Right renal pelvis (tissue), 4 donors: ENCODE data around the gene PLXND1. TPM values are rescaled to one million over a fixed set of nuclear protein-coding genes. Genes with fewer than 3 reads are reported as not detected.
A peak's percentile ranks its signal among the peaks of the same experiment; 100 is the strongest.
"Not testable (repeated sequence)": the region's sequence is repeated elsewhere in the genome, so short reads cannot be mapped to it uniquely, and the experiment has no call there.

Experiments used
- DNase-seq, 4 donors: peaks; one replicate each; pipeline ENCODE4 v3.0.0-alpha.2; 2013; ENCODE audit warnings: low read depth in 4 of 4, low spot score in 3 of 4, missing footprints in 1 of 4
- polyA plus RNA-seq, 4 donors: library from polyadenylated mRNA; unstranded; fragments of 120-200 nt; gene quantifications; one replicate each; pipeline ENCODE4 v1.2.1, GENCODE V29; 2013; ENCODE audit not compliant: insufficient read length in 4 of 4

The PLXND1 gene, protein sequence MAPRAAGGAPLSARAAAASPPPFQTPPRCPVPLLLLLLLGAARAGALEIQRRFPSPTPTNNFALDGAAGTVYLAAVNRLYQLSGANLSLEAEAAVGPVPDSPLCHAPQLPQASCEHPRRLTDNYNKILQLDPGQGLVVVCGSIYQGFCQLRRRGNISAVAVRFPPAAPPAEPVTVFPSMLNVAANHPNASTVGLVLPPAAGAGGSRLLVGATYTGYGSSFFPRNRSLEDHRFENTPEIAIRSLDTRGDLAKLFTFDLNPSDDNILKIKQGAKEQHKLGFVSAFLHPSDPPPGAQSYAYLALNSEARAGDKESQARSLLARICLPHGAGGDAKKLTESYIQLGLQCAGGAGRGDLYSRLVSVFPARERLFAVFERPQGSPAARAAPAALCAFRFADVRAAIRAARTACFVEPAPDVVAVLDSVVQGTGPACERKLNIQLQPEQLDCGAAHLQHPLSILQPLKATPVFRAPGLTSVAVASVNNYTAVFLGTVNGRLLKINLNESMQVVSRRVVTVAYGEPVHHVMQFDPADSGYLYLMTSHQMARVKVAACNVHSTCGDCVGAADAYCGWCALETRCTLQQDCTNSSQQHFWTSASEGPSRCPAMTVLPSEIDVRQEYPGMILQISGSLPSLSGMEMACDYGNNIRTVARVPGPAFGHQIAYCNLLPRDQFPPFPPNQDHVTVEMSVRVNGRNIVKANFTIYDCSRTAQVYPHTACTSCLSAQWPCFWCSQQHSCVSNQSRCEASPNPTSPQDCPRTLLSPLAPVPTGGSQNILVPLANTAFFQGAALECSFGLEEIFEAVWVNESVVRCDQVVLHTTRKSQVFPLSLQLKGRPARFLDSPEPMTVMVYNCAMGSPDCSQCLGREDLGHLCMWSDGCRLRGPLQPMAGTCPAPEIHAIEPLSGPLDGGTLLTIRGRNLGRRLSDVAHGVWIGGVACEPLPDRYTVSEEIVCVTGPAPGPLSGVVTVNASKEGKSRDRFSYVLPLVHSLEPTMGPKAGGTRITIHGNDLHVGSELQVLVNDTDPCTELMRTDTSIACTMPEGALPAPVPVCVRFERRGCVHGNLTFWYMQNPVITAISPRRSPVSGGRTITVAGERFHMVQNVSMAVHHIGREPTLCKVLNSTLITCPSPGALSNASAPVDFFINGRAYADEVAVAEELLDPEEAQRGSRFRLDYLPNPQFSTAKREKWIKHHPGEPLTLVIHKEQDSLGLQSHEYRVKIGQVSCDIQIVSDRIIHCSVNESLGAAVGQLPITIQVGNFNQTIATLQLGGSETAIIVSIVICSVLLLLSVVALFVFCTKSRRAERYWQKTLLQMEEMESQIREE (N-terminal part only)
- polyA plus RNA-seq: 100 to 1,000 TPM; 119 to 164 (median 138) TPM

DNA sequence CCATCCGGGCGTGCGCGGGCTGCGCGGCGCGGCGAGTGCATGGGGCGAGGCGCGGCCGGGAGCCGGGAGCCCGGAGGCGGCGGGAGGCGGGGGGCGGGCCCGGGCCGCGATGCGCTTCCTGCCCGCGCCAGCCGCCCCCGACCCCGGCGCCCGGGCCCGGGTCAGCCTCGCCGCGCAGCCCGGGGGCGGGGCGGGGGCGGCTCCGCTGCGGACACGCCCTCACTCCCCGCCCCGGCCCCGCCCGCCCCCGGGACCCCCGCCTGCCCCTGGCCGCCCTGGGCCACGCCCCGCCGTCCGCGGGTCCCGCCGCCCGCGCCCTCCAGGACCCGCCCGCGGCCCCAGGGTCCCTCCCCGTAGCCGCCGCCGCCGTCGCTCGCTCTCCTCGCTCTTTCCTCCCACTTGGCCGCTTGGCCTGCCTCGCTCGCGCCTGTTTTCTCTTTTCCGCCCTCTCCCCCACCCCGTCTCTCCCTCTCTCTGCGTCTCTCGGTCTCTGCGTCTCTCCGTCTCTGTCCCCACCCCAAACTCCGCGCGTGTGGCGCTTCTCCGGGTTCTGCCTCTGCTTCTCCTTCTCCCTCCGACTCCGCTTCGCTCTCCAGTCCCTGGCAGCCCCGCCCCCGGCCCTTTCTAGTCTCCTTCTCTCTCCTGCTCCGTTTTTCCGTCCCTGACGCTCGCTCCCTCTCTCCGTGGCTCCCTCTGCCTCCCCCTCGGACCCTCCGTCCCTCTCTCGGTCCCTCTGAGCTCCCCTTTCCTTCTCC lies at the start of gene PLXND1:
TSS of gene PLXND1 (minus strand) at position 41 of the 755 bp plus-strand sequence. CDS start at position 4, 37 bp downstream.
- no peak for DNase-seq

DNA sequence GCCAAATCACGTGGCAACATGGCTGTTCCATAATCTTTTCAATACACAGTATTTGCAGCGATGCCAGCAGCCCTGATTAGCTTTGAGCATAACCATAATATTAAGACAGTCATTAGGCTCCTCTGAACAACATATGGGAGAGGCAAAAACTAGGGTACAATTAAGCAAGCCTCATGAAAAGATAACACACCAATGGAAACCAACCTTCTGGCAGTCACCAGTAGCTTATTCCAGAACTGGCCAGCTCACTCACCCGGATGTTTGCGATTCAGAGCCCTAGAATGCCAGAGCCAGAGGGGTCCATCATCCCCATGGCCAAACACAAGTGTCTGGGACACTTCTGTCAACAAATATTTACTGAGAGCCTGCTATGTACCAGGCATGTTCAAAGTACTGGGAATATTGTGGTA lies 48.8 kb upstream of the PLXND1 start:
- DNase-seq: no peak

DNA sequence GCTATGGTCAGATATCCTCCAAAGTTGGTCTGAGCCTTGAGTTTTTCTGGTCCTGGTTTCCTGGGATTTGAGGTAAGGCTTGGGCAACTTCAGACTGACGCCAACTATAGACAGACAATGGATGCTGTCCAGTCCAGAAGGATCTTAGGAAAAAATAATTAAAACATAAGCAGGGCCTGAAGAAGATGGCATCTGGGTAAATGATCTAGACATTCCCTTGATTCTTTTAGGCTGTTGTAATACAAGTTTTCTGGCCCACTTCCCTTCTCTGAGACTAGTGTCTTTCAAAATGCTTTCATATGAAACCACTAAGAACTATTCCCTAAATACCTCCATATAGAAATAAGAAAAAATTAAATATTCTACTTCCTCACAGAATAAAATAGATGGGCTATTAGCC lies 47.7 kb upstream of the PLXND1 start:
- no peak for DNase-seq

DNA sequence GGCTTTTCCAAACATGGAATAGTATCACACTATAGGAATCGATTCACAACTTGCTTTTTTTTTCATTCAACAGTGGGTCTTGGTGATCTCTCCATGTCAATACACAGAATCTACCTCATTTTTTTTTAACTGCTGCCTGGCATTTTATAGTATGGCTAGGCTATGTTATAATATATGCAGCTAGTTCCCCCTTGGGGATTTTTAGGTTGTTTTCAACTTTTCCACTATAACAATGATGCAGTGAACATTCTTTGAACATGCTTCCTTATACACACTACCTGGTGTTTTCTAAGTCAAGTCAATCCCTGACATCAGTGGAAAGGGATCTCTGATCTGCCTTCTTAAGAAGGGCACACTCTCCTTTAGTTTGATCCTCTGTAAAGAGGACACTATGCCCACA lies 46.5 kb upstream of the PLXND1 start:
- DNase-seq: no peak

DNA sequence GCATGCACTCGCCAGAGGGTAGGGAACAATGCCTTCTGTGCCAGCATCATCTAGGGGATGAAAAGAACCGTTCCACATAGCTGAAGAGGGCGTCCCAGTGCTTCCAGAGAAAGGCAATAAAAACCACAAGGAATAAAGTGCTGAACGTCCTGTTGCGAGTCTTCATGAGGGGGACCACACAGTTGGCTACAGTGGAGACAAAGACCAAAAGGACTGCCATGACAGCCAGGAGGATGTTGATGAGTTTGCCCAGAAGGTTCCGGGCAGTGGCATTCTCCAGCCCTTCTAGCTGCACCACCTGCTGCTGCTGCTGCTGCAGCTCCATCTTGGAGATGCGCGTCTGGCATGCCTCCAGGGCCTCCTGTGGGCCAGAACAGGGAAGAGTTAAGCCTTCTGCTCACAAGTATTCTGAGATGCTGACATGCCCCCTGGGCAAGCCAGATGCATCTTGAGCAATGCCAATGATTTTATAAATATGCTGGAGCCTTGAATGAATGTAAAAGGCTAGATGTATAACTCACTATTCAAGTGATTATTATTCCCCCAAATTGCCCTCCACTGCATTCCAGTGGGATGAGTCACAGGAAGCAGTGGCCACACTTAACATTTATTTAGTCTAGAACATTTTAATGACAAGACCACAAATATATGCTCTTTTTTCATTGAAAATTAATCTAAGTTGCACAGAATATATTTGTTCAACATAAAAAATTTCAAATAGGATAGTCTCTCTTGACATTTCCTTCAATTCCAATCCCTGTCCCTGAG lies 45.1 kb upstream of the PLXND1 start:
- no peak for DNase-seq

DNA sequence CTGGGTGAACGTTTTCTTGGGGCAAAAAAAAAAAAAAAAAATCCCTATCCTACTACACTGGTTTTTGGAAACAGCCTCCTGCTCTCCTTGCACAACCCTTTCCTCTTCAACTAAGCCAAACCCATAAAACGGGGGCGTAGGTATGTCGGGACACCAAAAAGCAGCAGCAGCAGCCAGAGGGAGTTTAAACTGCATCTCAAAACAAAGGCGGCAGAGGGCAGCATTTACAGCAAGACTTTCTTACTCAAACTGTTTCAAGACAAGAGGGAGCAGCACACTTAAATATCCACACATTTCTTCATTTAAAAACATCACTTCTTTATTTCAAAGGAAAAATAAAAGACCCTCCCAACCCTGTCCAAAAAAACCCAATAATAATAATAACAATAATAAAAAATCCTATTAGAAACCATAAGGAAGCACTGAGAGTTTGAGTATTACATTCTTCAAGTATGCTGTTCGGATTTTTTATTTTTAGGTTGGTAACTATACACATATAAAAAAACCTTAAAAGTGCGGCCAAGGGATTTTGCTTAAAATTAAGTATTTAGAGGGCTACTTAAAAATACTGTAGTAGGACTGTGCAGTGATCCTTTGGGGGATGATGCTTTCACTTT lies 43.9 kb upstream of the PLXND1 start:
- peak in 2 of 4 donors; percentile 38 to 50 for DNase-seq

DNA sequence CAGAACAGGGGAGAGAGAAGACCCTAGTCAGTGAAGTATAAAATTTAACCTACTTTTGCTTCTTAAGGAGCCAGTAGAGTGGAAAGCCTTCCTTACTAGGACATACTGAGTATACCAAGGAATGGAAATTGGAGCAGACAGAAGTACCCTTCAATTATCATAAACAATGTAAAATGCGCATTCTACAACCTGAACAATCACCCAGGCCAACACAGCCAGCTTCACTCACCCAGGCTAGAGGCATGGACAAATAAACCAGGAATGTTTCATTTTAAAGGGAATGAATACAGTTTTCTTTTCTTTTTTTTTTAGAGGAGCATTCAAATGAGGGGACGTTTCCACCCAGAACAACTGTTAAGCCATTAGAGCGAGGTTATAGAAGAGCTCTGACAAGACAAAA lies 41.9 kb upstream of the PLXND1 start:
- no peak for DNase-seq

DNA sequence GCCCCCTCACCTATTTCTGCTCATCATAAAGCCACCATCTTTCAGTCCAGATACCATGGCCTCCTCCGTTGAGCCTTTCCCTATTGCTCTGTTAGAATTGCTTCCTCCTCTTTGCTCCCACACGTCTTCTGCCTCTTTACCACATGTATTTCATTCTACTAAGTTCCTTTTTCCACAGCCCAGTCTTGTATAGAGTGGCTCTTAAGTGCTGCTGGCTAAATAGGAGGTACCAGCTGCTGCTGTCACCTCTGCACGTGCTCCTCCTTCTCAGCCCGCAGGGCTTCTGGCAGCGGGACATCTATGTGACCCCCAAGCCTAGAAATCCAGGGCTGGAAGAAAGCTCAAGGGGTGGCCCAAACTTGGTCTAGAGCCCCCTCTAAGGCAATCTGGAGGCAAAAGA lies 38.8 kb upstream of the PLXND1 start:
- DNase-seq: no peak

DNA sequence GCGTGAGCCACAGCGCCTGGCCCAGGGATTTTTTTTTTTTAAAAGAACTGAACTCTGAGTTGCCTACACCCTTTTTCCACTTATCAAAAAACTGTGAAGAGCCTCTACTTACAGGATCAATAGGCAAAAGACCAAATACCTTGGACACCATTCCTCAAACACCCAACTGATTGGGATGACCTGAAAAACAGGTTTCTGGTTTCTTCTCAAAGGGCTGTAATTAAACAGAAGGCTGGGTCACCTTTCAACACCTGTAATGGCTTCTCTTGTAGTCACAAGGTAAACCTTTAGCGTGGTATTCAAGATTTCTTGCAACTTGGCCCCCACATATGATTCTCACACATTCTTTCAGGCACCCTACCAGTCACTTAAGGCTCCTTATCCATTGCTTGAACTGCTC lies 38.4 kb upstream of the PLXND1 start:
- DNase-seq: no peak

DNA sequence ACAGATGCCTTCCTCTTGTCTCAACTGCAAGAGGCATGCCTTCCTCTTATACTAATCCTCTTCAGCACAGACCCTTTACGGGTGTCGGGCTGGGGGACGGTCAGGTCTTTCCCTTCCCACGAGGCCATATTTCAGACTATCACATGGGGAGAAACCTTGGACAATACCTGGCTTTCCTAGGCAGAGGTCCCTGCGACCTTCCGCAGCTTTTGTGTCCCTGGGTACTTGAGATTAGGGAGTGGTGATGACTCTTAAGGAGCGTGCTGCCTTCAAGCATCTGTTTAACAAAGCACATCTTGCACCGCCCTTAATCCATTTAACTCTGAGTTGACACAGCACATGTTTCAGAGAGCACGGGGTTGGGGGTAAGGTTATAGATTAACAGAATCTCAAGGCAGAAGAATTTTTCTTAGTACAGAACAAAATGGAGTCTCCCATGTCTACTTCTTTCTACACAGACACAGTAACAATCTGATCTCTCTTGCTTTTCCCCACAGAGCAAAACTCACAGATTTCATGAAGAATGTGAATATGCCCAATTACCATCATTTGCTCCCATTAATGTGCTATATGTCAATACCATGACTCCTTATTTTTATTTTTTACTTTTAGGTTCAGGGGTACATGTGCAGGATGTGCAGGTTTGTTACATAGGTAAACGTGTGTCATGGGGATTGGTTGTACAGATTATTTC lies 35.2 kb upstream of the PLXND1 start:
- not testable (repeated sequence) for DNase-seq

DNA sequence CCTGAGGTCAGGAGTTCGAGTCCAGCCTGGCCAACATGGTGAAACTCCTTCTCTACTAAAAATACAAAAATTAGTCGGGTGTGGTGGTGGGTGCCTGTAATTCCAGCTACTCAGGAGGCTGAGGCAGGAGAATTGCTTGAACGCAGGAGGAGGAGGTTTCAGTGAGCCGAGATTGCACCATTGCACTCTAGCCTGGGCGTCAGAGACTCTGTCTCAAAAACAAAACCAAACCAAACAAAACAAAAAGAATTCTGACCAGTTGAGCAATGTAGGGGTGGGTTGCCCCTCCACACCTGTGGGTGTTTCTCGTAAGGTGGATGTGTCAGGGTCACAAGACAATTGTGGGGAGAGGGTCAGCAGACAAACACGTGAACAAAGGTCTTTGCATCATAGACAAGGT lies 34.5 kb upstream of the PLXND1 start:
- not testable (repeated sequence) for DNase-seq

DNA sequence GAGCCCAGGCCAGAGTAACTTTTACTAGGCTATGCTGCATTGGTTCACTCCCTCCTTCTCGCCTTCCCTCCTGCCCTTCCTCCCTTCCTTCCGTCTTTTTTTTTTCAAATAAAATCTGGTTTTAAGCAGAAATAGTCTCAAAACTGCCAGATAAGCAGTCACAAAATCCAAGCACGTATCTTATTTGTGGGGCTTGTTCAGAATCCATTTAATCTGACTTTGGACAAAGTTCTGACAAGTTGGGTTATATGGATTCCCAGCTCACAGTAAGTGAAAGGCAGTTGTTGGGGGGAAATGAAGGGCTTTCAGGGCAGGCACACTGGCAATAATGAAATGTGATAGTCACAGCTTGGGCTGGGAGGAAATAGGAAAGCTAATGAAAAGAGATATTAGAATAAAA lies 32.0 kb upstream of the PLXND1 start:
- no peak for DNase-seq

DNA sequence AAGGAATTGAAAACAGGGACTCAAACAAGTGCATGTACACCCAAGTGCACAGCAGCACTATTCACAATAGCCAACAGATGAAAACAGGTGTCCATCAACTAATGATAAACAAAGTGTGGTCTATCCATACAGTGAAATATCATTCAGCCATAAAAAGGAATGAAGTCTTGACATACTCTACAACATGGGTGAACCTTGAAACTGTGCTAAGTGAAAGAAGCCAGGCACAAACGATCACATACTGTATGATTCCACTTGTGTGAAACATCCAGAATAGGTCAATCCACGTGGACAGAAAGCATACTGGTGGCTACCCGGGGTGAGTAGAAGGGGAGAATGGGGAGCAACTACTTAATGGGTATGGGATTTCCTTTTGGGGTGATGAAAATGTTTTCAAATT lies 29.6 kb upstream of the PLXND1 start:
- DNase-seq: no peak

DNA sequence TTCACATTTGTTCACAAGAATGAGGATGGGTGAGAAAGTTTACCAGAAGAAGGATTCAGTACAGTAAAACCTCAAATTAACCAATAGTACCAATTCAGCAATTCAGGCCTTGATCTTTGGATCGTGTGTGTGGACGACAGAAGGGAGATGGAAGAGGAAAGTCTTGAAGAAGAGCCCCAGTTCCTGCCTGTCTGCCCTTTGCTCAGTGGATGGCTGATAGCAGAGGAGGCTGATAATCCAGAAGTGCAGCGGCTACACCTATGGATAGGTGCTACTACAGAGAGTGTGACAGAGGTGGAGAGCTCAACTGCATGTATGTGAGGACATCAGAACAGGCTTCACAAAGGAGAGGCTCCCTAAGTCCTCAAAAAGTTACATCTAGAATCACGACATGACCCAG lies 29.2 kb upstream of the PLXND1 start:
- DNase-seq: no peak

DNA sequence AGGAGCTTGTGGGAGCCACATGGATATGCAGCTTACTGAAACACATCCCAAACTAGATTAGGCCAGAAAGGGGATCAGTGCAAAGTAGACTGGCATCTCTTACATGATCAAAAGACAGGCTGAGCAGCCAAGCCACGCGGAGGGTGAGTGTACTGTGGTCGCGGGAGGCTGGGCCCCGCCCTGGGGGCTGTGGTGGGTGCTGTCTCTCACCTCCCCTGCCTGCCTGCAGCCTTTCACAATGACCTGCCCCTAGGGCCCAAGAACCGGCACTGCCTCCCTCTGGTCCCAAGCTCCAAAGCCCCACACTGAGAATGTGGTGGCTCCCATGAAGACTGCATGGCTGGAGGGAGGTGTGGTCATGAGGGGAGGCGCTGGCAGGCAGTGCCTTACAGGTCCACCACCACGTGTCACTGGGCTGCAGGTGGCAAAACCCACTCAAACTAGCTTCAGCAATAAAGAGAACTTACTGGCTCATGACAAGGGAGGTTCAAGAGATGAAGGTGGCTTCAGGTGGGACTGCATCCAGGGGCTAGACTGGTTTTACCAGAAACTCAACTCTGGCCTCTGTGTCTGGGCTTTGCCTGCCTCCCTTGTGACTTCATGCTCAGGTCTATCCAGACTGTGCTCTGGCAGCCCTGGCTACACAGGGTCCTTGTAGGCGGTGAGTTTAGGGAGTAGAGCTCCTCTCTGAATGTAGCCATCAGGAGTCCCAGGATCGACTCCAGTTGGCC lies 27.4 kb upstream of the PLXND1 start:
- DNase-seq: no peak

DNA sequence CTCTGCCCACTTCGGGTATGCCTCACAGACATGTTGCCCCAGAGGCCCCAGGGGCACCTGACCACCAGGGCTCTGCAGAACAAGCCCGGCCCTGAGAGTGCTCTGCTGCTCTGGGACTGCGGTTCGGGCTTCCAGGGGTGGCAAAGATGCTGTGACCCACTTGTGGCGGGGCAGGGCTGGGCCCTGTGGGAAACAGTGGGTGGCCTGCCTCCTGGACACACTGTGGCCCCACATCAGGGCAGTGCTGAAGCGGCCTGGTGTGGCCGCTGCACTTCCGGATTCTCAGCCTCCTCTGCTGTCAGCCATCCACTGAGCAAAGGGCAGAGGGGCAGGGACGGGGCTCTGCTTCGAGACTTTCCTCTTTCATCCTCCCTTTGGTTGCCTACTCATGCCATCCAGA lies 26.5 kb upstream of the PLXND1 start:
- no peak for DNase-seq

DNA sequence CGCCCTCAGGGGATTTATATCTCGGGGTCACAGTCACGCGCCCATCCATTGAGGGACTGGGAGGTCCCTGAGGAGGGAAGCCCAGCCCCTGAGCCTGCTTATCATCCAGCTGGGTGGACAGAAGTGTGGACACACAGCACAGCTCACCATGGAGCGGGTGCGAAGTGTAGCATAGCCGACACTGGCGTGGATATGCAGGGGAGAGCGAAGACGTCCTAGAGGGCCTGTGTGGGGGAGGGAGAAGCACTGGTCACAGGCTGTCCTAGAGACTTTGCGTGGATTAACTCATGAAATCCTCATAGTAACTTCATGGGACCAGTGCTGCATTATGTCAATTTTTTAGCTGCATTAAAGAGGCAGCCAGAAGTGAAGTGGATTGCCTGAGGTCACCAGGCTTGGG lies 26.1 kb upstream of the PLXND1 start:
- DNase-seq: no peak

DNA sequence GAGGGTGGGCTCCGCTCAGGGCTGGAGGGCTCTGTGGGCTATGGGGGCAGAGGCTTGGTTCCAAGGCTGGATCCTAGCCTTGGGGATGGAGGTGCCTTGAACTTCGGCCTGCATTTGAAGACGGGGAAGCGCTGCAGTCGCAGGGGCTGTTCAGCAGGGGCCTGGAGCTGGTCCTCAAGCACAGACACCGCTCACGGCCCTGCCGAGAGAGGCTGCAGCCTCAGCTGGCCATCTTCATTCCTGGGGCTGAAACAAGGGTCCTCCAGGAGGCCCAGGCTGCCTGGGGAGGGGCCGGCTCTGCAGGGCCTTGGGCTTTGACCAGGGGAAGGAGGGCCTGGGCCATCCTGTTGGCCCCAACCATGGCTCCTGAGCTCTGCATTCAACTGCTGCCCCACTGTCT lies 25.6 kb upstream of the PLXND1 start:
- no peak for DNase-seq
